K562 (cell line): ENCODE results near the gene FAM200B. TPM values are rescaled to one million over a fixed set of nuclear protein-coding genes. Genes with fewer than 3 reads are reported as not detected.

Source experiments
- CHCHD3 ChIP-seq: fragments of 250-450 bp; sonication (Bioruptor Pico); IDR thresholded peaks from 2 replicates; pipeline ENCODE4 v2.1.2; 2022; ENCODE audit warnings: mild to moderate bottlenecking
- CTBP1 ChIP-seq: fragments of 450-650 bp; IDR thresholded peaks from 2 replicates; pipeline ENCODE4 v1.6.1; 2016; ENCODE audit warnings: borderline replicate concordance
- CUX1 ChIP-seq: fragments of 200-800 bp; sonication (Bioruptor generic); IDR thresholded peaks from 2 replicates; pipeline ENCODE4 v1.6.1; 2016; ENCODE audit warnings: missing genetic modification characterization, missing compliant biosample characterization
- GATA2 ChIP-seq: sonication (generic); formaldehyde crosslinking; IDR thresholded peaks from 2 replicates; pipeline ENCODE4 v1.4.0; 2020; ENCODE audit warnings: mild to moderate bottlenecking, missing genetic modification reagents
- HDAC8 ChIP-seq: fragments of 450-650 bp; IDR thresholded peaks from 2 replicates; pipeline ENCODE4 v1.6.1; 2016; ENCODE audit warnings: mild to moderate bottlenecking, missing genetic modification characterization, moderate library complexity, missing compliant biosample characterization
- HNRNPLL ChIP-seq: fragments of 200-400 bp; formaldehyde crosslinking; IDR thresholded peaks from 2 replicates; pipeline ENCODE4 v1.6.1; 2017; ENCODE audit warnings: low read length, low read depth, mild to moderate bottlenecking; ENCODE audit not compliant: poor library complexity, severe bottlenecking
- HNRNPUL1 ChIP-seq: fragments of 200-400 bp; formaldehyde crosslinking; IDR thresholded peaks from 2 replicates; pipeline ENCODE4 v1.6.1; 2017; ENCODE audit warnings: low read length
- HOXB6 ChIP-seq: fragments of 250-450 bp; sonication (Bioruptor Pico); IDR thresholded peaks from 2 replicates; pipeline ENCODE4 v1.5.1; 2022; ENCODE audit warnings: mild to moderate bottlenecking, borderline replicate concordance
- KAT2B ChIP-seq: IDR thresholded peaks from one replicate; pipeline ENCODE4 v1.6.1; 2012; ENCODE audit warnings: low read depth, mild to moderate bottlenecking, control low read depth, inconsistent platforms, low read length, moderate library complexity
- MAX ChIP-seq: sonication (generic); formaldehyde crosslinking; IDR thresholded peaks from 2 replicates; pipeline ENCODE4 v1.9.0; 2022; ENCODE audit warnings: mild to moderate bottlenecking, missing genetic modification reagents
- MEF2D ChIP-seq: conservative IDR thresholded peaks from 2 replicates; pipeline ENCODE4 v1.6.1; 2016; ENCODE audit warnings: low read depth, missing genetic modification characterization, missing compliant biosample characterization
- MLX ChIP-seq, 2 experiments: fragments of 450-650 bp in 1 of 2; sonication (generic) in 1 of 2; formaldehyde crosslinking; conservative IDR thresholded peaks; 2 replicates each; pipeline versions ENCODE4 v1.4.0 to v1.8.1; 2020 to 2022; ENCODE audit warnings: mild to moderate bottlenecking in 1 of 2, missing genetic modification reagents in 1 of 2
- POLR2H ChIP-seq: IDR thresholded peaks from 2 replicates; pipeline ENCODE4 v1.6.1; 2016; ENCODE audit warnings: missing genetic modification characterization, low read depth, mild to moderate bottlenecking, control low read depth, missing compliant biosample characterization, moderate library complexity
- PTBP1 ChIP-seq: fragments of 200-400 bp; formaldehyde crosslinking; IDR thresholded peaks from 2 replicates; pipeline ENCODE4 v1.6.1; 2017; ENCODE audit warnings: low read depth, low read length
- RFX1 ChIP-seq: fragments of 450-650 bp; IDR thresholded peaks from 2 replicates; pipeline ENCODE4 v1.6.1; 2016; ENCODE audit warnings: mild to moderate bottlenecking, moderate library complexity
- RFX7 ChIP-seq: fragments of 250-450 bp; sonication (Bioruptor Pico); IDR thresholded peaks from 2 replicates; pipeline ENCODE4 v1.5.1; 2021; ENCODE audit warnings: mild to moderate bottlenecking
- SIN3A ChIP-seq, 2 experiments: fragments of 150-350 bp in 1 of 2; IDR thresholded peaks; 2 replicates each; pipeline ENCODE4 v1.6.1; 2011 to 2016; ENCODE audit warnings: borderline replicate concordance in 2 of 2, low read depth in 2 of 2, low read length in 2 of 2, mild to moderate bottlenecking in 2 of 2, moderate library complexity in 2 of 2; ENCODE audit not compliant: control insufficient read depth in 1 of 2
- SMARCB1 ChIP-seq: IDR thresholded peaks from 2 replicates; pipeline ENCODE4 v1.6.1; 2011; ENCODE audit warnings: improper control_type of control experiment, low read depth; ENCODE audit not compliant: insufficient read length
- SNRNP70 ChIP-seq: fragments of 200-400 bp; formaldehyde crosslinking; optimal IDR thresholded peaks from 2 replicates; pipeline ENCODE3; 2017; ENCODE audit warnings: low read depth, low read length
- STAT5A ChIP-seq: IDR thresholded peaks from 2 replicates; pipeline ENCODE4 v1.6.1; 2012; ENCODE audit warnings: low read length, inconsistent platforms, borderline replicate concordance
- USF1 ChIP-seq: sonication (generic); formaldehyde crosslinking; IDR thresholded peaks from 2 replicates; pipeline ENCODE4 v1.9.0; 2022; ENCODE audit warnings: mild to moderate bottlenecking, missing genetic modification reagents
- ZBTB17 ChIP-seq: fragments of 450-650 bp; formaldehyde crosslinking; IDR thresholded peaks from 2 replicates; pipeline ENCODE4 v1.4.0; 2020; ENCODE audit warnings: mild to moderate bottlenecking
- ZNF174 ChIP-seq: fragments of 250-450 bp; sonication (Bioruptor Pico); IDR thresholded peaks from 2 replicates; pipeline ENCODE4 v1.4.0; 2020; ENCODE audit warnings: mild to moderate bottlenecking
- polyA plus RNA-seq, 8 experiments: library from polyadenylated mRNA; depleted of rRNA in 4 of 8; stranded (reverse) in 5 of 8; unstranded in 3 of 8; fragments of >200 nt; fragmentation: Nextera tagmentation in 2 of 8; fragmentation: Illumina TruSeq in 1 of 8; extraction: Ambion mirVana in 2 of 8; extraction: Trizol in 1 of 8; gene quantifications; 2 replicates each; pipeline versions ENCODE4 v1.2.1 to v1.2.3, GENCODE V29; 2011 to 2014; ENCODE audit warnings: inconsistent platforms in 1 of 8, missing spikeins in 1 of 8
- total RNA-seq, 7 experiments: library from RNA; depleted of rRNA in 6 of 7; stranded (reverse); fragments of >200 nt in 6 of 7; fragmentation: Illumina TruSeq in 2 of 7; extraction: Trizol in 2 of 7; gene quantifications; 2 replicates each; pipeline versions ENCODE4 v1.2.1 to v1.2.3, GENCODE V29; 2011 to 2021; ENCODE audit warnings: low replicate concordance in 1 of 7

The FAM200B gene
- total and polyA plus RNA-seq, 9 of the 15 experiments (the other 6 are each of a cell fraction or from before 2014, with no cell fraction given): 17.4 to 48.0 (median 25.5) TPM

GRCh38 chr4:15653864-15654592 is 27.6 kb upstream of the FAM200B start (continued):
- no peak for TF ChIP-seq ZNF174
- no peak for TF ChIP-seq PTBP1
- TF ChIP-seq USF1 (CRISPR knock-in tag): no peak
- TF ChIP-seq STAT5A: no peak
- TF ChIP-seq SMARCB1: no peak
- no peak for TF ChIP-seq MAX (CRISPR knock-in tag)
- no peak for TF ChIP-seq MLX (CRISPR knock-in tag; conservative IDR thresholded peaks at IDR 0.05)
- no peak for TF ChIP-seq RFX7 (CRISPR knock-in tag)
- TF ChIP-seq KAT2B: no peak
- TF ChIP-seq GATA2 (CRISPR knock-in tag): peak; percentile 72
- no peak for TF ChIP-seq HNRNPUL1
- peak; percentile 45; the same call in 1 of the 2 replicates for TF ChIP-seq POLR2H (tag)
- TF ChIP-seq HNRNPLL: no peak
- TF ChIP-seq RFX1: no peak
- TF ChIP-seq SIN3A (IDR thresholded peaks at IDR 0.05; ENCODE audit: borderline replicate concordance in 2 of 2, control insufficient read depth in 1 of 2, low read depth in 2 of 2, low read length in 2 of 2): peak in 1 of 2 experiments; percentile 26; a peak in 1 of 4 replicates
- no peak for TF ChIP-seq CHCHD3 (CRISPR knock-in tag)
- no peak for TF ChIP-seq HDAC8 (tag)
- no peak for TF ChIP-seq ZBTB17
- TF ChIP-seq MEF2D: no peak
- TF ChIP-seq HOXB6 (CRISPR knock-in tag): no peak
- TF ChIP-seq CUX1 (CRISPR knock-in tag): no peak
- no peak for TF ChIP-seq SNRNP70
- TF ChIP-seq CTBP1: no peak
